B cell (primary cell): ENCODE measurements around the gene LIFR.

Source experiments
- CTCF ChIP-seq: fragments of 200-600 bp; IDR thresholded peaks from one replicate; pipeline ENCODE4 v1.8.0; 2022; ENCODE audit warnings: antibody characterized with exemption, mild to moderate bottlenecking
- EZH2 ChIP-seq: IDR thresholded peaks from 2 replicates; pipeline ENCODE4 v1.6.1; 2012; ENCODE audit warnings: borderline replicate concordance, low read depth, mild to moderate bottlenecking, moderate library complexity, low read length; ENCODE audit not compliant: insufficient read depth, poor library complexity, severe bottlenecking

- TF ChIP-seq CTCF (no peak), EZH2 (no peak)
These were observed 5.1 kb downstream of the LIFR start for GRCh38 chr5:38551030-38552017.
